ENCODE measurements around the gene PSMB5. TPM values are rescaled to one million over a fixed set of nuclear protein-coding genes. Genes with fewer than 3 reads are reported as not detected.

The PSMB5 gene
- total RNA-seq, 6 experiments from 2014 or later: 51.2 to 93.5 (median 59.1) TPM

GRCh38 chr14:23047751-23048693 lies 13.3 kb upstream of the PSMB5 start:
- H3K4me3 ChIP-seq: no peak overlapping the region
- intact Hi-C loops (cut with DNase I): no loop called here
- no peak overlapping the region for H3K27ac ChIP-seq
- ATAC-seq: peak in 1 of 4 donors; percentile 7
- no peaks in the 10 kb centered on the region for H3K27me3 ChIP-seq
- TF ChIP-seq POLR2A (IDR thresholded peaks at IDR 0.05) (no peak), CTCF (IDR thresholded peaks at IDR 0.05) (no peak)
- WGBS (ENCODE audit: insufficient coverage, low coverage, low lambda C conversion rate, missing lambda C conversion rate): 77% methylated on average over 7 of the region's 85 CpGs
- no peaks in the 10 kb centered on the region for H3K9me3 ChIP-seq
- DNase-seq: no peak
- no peaks in the 10 kb centered on the region for H3K36me3 ChIP-seq
- no peaks in the 10 kb centered on the region for H3K4me1 ChIP-seq

- H3K27me3 ChIP-seq: no peaks in the 10 kb centered on the region
- WGBS (ENCODE audit: insufficient coverage, low coverage, low lambda C conversion rate, missing lambda C conversion rate): 60% methylated on average over 5 of the region's 6 CpGs
- no peak for DNase-seq
- no peaks in the 10 kb centered on the region for H3K36me3 ChIP-seq
- H3K27ac ChIP-seq: no peak overlapping the region
- ATAC-seq: peak in 2 of 4 donors; percentile 24 to 43
- H3K4me1 ChIP-seq: no peaks in the 10 kb centered on the region
- intact Hi-C loops (cut with DNase I): no loop called here
- H3K9me3 ChIP-seq: no peaks in the 10 kb centered on the region
- H3K4me3 ChIP-seq: no peak overlapping the region
- no peak for TF ChIP-seq CTCF (IDR thresholded peaks at IDR 0.05)
- no peak for TF ChIP-seq POLR2A (IDR thresholded peaks at IDR 0.05)
Observed at GRCh38 chr14:23047034-23047634, 12.4 kb upstream of the PSMB5 start.

GRCh38 chr14:23045419-23046357 lies 11.0 kb upstream of the PSMB5 start:
- intact Hi-C loops (cut with DNase I): no loop called here
- no peaks in the 10 kb centered on the region for H3K9me3 ChIP-seq
- H3K27me3 ChIP-seq: no peaks in the 10 kb centered on the region
- no peaks in the 10 kb centered on the region for H3K4me1 ChIP-seq
- DNase-seq: no peak
- peak in 1 of 4 donors; percentile 42 for ATAC-seq
- H3K36me3 ChIP-seq: no peaks in the 10 kb centered on the region
- no peak overlapping the region for H3K4me3 ChIP-seq
- no peak overlapping the region for H3K27ac ChIP-seq
- no peak for TF ChIP-seq CTCF (IDR thresholded peaks at IDR 0.05)
- no peak for TF ChIP-seq POLR2A (IDR thresholded peaks at IDR 0.05)
- 70% methylated on average over 7 of the region's 13 CpGs for WGBS (ENCODE audit: insufficient coverage, low coverage, low lambda C conversion rate, missing lambda C conversion rate)

GRCh38 chr14:23044840-23045239 lies 10.1 kb upstream of the PSMB5 start:
- H3K4me3 ChIP-seq: no peak overlapping the region
- intact Hi-C loops (cut with DNase I): no loop called here
- no peak overlapping the region for H3K27ac ChIP-seq
- no peaks in the 10 kb centered on the region for H3K9me3 ChIP-seq
- DNase-seq: no peak
- TF ChIP-seq CTCF (IDR thresholded peaks at IDR 0.05): no peak
- H3K4me1 ChIP-seq: no peaks in the 10 kb centered on the region
- no peaks in the 10 kb centered on the region for H3K27me3 ChIP-seq
- no peaks in the 10 kb centered on the region for H3K36me3 ChIP-seq
- no peak for ATAC-seq
- WGBS (ENCODE audit: insufficient coverage, low coverage, low lambda C conversion rate, missing lambda C conversion rate): 75% methylated on average over 6 of the region's 8 CpGs

All from right lobe of liver (tissue), 6 donors.